KMS-11 (cell line): Measurements from ENCODE around the gene LRRC1.

ENCODE experiments used
- H2AFZ ChIP-seq: fragments of 200-600 bp; sonication (generic); 2 replicates; pipeline ENCODE4 v1.6.1; 2016; ENCODE audit warnings: antibody characterized with exemption, mixed run types, low read depth
- H3K27ac ChIP-seq: fragments of 200-600 bp; sonication (generic); 2 replicates; pipeline ENCODE4 v1.6.1; 2016; ENCODE audit warnings: mild to moderate bottlenecking, mixed run types
- H3K27me3 ChIP-seq: fragments of 200-600 bp; sonication (generic); 2 replicates; pipeline ENCODE4 v1.6.1; 2017; ENCODE audit warnings: mild to moderate bottlenecking, low read depth, mixed run types, moderate library complexity; ENCODE audit not compliant: insufficient read depth
- H3K36me3 ChIP-seq: fragments of 200-600 bp; sonication (generic); 2 replicates; pipeline ENCODE4 v1.6.1; 2017; ENCODE audit warnings: mild to moderate bottlenecking, mixed run types; ENCODE audit not compliant: insufficient read depth
- H3K4me1 ChIP-seq: fragments of 200-600 bp; sonication (generic); 2 replicates; pipeline ENCODE4 v1.6.1; 2016; ENCODE audit warnings: mild to moderate bottlenecking, low read depth, mixed run types; ENCODE audit not compliant: poor library complexity, severe bottlenecking
- H3K4me2 ChIP-seq: fragments of 200-600 bp; sonication (generic); 2 replicates; pipeline ENCODE4 v1.7.0; 2016; ENCODE audit warnings: mild to moderate bottlenecking, mixed run types
- H3K4me3 ChIP-seq: fragments of 200-600 bp; sonication (generic); IDR thresholded peaks from 2 replicates; pipeline ENCODE4 v1.6.1; 2017; ENCODE audit warnings: low read depth, low read length, mixed read lengths; ENCODE audit not compliant: insufficient read depth
- H3K79me2 ChIP-seq: fragments of 200-600 bp; sonication (generic); 2 replicates; pipeline ENCODE4 v1.6.1; 2016; ENCODE audit warnings: low read depth, mixed run types; ENCODE audit not compliant: insufficient read depth
- H3K9ac ChIP-seq: fragments of 200-600 bp; sonication (generic); 2 replicates; pipeline ENCODE4 v1.6.1; 2016; ENCODE audit warnings: mild to moderate bottlenecking, mixed run types
- H4K20me1 ChIP-seq: fragments of 200-600 bp; sonication (generic); 2 replicates; pipeline ENCODE4 v1.6.1; 2016; ENCODE audit warnings: mild to moderate bottlenecking, mixed run types; ENCODE audit not compliant: insufficient read depth
- TF ChIP-seq, protein P1 (sequence below): fragments of 200-600 bp; sonication (generic); conservative IDR thresholded peaks from 2 replicates; pipeline ENCODE4 v1.6.1; 2017; ENCODE audit warnings: low read depth, mild to moderate bottlenecking, antibody characterized with exemption, low read length, moderate library complexity, mixed read lengths

LRRC1 gene

GRCh38 chr6:53752440-53752839 lies 42.4 kb upstream of the LRRC1 start:
- H4K20me1 ChIP-seq = no peaks in the 10 kb centered on the region
- H2AFZ ChIP-seq = no peak overlapping the region
- no peaks in the 10 kb centered on the region for H3K36me3 ChIP-seq
- no peak overlapping the region for H3K27ac ChIP-seq
- no peak overlapping the region for H3K4me2 ChIP-seq
- TF ChIP-seq, protein P1, sequence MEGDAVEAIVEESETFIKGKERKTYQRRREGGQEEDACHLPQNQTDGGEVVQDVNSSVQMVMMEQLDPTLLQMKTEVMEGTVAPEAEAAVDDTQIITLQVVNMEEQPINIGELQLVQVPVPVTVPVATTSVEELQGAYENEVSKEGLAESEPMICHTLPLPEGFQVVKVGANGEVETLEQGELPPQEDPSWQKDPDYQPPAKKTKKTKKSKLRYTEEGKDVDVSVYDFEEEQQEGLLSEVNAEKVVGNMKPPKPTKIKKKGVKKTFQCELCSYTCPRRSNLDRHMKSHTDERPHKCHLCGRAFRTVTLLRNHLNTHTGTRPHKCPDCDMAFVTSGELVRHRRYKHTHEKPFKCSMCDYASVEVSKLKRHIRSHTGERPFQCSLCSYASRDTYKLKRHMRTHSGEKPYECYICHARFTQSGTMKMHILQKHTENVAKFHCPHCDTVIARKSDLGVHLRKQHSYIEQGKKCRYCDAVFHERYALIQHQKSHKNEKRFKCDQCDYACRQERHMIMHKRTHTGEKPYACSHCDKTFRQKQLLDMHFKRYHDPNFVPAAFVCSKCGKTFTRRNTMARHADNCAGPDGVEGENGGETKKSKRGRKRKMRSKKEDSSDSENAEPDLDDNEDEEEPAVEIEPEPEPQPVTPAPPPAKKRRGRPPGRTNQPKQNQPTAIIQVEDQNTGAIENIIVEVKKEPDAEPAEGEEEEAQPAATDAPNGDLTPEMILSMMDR = no peak
- H3K9ac ChIP-seq = no peak overlapping the region
- no peaks in the 10 kb centered on the region for H3K79me2 ChIP-seq
- H3K4me1 ChIP-seq = no peaks in the 10 kb centered on the region
- no peak overlapping the region for H3K4me3 ChIP-seq
- H3K27me3 ChIP-seq = no peaks in the 10 kb centered on the region

DNA sequence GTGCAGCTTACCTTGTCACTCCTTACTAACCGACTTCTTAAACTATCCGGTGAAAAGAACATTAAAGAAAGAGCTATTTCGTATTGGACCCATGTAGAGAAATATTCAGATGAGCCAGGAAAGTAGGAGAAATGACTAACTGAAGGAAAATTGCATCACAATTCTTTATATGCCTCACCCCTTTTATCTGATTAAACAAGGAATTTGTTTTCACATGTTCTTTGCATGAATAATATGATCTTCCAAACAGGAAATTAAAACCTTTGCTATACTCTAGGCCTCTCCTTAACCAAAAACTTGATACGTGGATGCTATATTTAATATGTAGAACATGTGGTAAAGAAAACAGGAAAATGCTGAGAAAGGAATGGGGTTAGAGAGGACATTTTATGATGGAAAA lies 41.9 kb upstream of the LRRC1 start:
- no peaks in the 10 kb centered on the region for H4K20me1 ChIP-seq
- H3K4me2 ChIP-seq = no peak overlapping the region
- no peaks in the 10 kb centered on the region for H3K4me1 ChIP-seq
- TF ChIP-seq, protein P1 = no peak
- H3K9ac ChIP-seq = no peak overlapping the region
- H3K36me3 ChIP-seq = no peaks in the 10 kb centered on the region
- no peak overlapping the region for H3K4me3 ChIP-seq
- H3K79me2 ChIP-seq = no peaks in the 10 kb centered on the region
- no peak overlapping the region for H3K27ac ChIP-seq
- H2AFZ ChIP-seq = no peak overlapping the region
- no peaks in the 10 kb centered on the region for H3K27me3 ChIP-seq

- Histone ChIP-seq H3K27ac (no peak overlapping the region), H3K79me2 (no peaks in the 10 kb centered on the region), H3K4me3 (no peak overlapping the region), H2AFZ (no peak overlapping the region), H3K9ac (no peak overlapping the region), H3K27me3 (no peaks in the 10 kb centered on the region), H3K4me1 (no peaks in the 10 kb centered on the region), H3K36me3 (no peaks in the 10 kb centered on the region), H3K4me2 (no peak overlapping the region), H4K20me1 (no peaks in the 10 kb centered on the region)
- TF ChIP-seq, protein P1 = no peak
These were observed 40.5 kb upstream of the LRRC1 start for GRCh38 chr6:53754330-53754729.

DNA sequence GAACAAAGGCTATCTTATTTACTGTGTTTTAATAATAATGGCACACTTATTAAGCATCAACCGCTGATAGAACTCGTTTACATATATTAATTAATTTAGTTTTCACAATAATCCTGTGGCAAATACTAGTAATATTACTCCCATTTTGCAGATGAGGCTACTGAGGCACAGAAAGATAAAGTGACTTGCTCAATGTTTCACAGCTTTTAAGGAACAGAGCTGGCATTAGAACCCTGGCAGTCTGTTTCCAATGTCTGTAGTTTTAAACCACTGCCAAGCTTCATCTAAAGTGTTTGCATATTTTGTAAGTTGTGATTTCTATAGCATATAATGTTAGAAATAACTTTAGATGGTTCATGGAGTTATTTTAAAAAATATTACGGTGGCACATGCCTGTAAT lies 38.4 kb upstream of the LRRC1 start:
- Histone ChIP-seq H3K4me2 (no peak overlapping the region), H3K4me1 (no peaks in the 10 kb centered on the region), H3K27me3 (no peaks in the 10 kb centered on the region), H3K36me3 (no peaks in the 10 kb centered on the region), H3K4me3 (no peak overlapping the region), H3K9ac (no peak overlapping the region), H2AFZ (no peak overlapping the region), H3K79me2 (no peaks in the 10 kb centered on the region), H3K27ac (no peak overlapping the region), H4K20me1 (no peaks in the 10 kb centered on the region)
- TF ChIP-seq, protein P1 = no peak
